ENCODE results near the gene AGPS.
"Not testable (repeated sequence)": the region's sequence is repeated elsewhere in the genome, so short reads cannot be mapped to it uniquely, and the experiment has no call there.

The AGPS gene

GRCh38 chr2:177476897-177477296 lies 84.3 kb downstream of the AGPS start:
- no peak for DNase-seq

- no peak for DNase-seq
Observed at GRCh38 chr2:177478029-177478428, 85.5 kb downstream of the AGPS start.

- no peak for DNase-seq
Observed at GRCh38 chr2:177478907-177479306, 86.3 kb downstream of the AGPS start.

GRCh38 chr2:177482195-177482594 lies 89.6 kb downstream of the AGPS start:
- DNase-seq, result no peak

DNA sequence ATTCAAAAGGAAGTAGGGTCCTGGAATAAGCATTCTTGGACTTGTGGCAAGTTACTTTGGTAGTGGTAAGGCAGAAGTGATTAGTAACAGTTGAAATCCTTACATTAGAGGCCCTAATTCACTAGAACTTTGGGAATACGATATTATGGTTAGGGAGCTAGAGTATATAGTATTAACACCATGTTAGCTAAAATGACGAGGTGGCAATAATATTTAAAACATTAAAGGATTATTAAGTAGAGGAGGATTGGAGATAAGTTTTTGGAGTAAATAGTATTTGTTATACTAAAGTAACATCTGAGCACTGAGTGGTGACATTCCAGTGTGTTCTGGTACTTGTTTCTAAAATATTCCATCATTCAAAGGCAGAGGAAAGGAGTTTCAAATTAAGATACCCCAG lies 91.0 kb downstream of the AGPS start:
- DNase-seq, result no peak

DNA sequence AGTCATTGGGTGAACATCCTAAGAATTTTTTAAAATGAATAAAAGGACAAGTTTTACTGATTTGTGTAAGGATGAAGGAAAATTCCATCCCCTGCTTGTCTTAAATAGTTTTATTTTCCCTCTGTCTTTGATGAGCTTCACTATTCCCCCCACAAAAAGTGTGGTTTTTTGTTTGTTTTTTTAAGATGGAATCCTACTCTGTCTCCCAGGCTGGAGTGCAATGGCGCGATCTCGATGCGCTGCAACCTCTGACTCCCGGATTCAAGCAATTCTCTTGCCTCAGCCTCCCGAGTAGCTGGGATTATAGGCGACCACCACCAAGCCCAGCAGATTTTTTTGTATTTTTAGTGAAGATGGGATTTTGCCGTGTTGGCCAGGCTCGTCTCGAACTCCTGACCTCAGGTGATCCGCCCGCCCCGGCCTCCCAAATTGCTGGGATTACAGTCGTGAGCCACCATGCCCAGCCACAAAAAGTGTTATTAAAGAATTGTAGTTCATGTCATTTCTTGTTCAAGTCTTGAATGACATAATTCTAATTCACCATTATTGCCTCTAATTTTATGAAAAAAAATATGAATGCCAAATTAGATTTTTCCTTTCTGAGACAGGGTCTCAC lies 91.7 kb downstream of the AGPS start:
- DNase-seq, result no peak

GRCh38 chr2:177485657-177486056 lies 93.1 kb downstream of the AGPS start:
- not testable (repeated sequence) for DNase-seq

DNA sequence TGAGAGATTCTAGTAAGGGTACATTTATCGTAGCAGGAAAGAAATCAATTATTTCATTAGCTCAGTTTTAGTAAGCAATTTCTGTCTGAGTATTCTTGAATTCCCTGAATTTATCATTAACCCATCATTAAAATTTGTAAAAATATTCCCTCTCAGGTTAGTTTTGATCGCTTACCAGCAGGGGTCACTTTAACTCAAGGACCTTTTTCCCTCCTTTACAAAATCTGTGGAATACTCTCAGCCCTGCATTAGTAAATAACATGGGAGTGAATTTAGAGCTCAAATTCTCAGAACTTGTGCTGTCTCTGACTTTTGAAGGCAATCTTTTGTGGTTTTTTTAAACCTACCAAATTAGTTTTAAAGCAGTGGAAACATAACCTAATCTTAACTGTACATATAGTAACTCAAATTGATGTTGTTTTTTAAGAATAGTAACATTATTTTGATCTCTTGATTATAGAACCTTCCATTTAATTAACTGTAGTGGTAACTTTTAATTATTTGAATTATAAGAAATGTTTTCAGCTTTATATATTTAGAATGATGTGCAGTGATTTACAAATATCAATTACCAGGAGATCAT lies 97.2 kb downstream of the AGPS start:
- DNase-seq, result no peak

DNA sequence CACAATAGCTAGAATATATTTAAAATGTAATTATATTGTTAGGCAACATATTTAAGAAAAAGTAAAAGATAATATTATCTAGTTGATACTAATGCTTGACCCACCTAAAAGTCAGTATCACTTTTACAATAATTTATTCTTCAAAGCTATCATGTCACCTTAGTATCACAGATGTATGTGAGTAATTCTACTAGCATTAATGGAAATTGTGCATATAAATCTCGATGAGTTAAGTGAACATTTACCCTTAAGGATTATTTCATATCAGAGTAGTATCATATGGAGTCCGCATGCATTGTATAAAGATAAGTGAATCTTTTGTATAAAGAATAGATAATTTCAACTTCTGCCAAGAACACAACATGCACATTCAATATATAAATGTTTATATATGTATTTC lies 103.4 kb downstream of the AGPS start:
- DNase-seq, result no peak

DNA sequence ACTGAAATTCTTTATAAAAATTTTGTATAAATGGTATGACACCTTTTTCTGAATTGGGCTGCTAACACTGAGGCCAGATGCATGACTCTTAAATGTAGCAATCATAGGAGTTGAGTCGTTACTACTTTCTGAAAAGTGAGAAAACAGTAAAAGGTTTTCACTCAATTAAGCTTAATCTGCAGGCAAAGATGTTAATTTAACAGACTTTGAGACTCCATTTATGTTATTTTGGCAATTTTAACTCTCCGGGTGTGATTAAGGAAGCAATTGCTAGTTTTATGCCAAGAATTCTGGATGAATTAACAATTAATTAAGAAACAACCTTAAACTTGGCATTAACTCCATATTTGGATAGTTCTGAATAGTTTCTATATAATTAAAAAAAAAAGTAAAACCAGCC lies 104.3 kb downstream of the AGPS start:
- no peak for DNase-seq

DNA sequence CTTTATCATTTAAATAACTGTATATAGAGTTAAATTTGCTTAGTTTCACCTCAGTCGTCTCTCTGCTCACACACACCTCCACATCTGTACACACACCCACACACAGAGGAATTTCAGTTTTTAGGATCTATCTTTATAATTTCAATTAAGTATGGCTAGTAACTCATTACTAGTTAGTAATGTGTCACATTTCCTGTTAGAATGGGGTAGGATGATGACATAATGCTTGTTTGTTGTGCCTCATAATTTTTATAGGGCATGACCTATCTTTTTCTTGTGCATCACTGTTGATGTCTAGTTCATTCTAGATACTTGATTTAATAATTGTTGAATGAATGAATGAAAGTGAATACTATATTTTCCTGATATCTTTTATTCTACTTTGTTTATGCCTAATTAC lies 108.6 kb downstream of the AGPS start:
- DNase-seq, result no peak

DNA sequence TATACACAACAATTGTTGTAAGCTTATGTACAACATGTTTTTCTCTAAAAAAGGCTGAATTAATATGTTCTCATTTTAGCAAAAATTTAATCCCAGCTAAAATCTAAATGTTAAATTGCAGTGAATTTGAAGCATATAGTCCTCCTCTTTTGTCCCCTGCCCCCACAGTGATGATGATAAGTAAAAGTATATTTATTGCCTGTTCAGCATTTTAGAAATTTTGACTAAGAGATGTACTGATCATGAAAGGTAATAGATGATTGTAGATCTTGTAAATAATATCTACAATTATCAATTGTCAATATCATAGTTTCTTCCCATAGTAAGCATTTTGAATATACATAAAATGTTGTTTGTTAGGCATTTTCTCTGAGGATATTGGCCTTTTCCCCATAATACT lies 113.9 kb downstream of the AGPS start:
- no peak for DNase-seq

DNA sequence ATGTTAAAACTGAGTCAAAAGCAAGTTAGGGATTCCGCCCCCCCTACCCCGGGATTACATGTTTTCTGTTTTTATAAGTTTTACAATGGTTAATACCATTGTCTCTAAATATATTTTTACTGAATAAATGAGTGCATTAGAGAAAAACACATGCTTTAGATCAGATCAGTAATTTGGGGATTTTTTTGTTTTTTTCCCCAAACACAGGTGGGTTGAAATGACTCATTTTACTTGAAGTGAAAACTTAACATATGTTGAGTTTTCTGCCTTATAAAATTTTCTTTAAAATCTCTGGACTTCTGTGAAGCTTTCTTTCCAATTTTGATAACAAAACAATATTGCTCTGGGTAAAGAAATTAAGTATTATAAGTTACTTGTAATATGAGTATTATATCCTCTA lies 114.4 kb downstream of the AGPS start:
- DNase-seq, result no peak

DNA sequence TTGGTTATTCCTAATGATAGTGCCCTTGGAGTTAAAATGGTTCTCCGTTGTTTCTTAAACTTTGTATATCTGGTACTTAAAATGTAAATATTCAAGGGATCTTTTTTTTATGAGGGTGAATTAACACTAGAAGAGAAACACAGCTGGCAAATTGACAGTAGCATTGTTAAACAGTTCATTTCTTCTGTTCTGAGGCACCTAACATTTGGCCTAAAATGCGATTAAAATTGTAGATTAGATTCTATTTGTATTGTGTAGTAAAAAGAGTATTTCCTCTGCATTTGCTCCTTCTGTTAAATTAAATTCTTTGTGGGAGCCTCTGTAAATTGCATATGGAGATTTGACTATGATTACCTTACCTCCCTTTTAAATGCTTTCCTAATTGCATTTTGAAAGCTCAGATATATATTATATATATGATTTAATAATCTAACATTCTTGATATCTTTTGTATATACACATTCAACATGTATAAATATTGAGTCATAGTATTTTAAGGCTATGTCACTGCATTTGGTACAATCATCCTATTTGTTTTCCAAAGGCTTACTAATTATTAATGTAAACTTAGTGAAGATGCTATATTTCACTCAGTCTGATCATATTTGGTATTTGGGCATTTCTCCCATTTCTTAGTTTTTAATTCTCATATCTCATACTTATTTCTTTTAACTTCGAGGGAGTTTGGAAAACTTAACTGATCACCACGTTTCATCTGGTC lies 124.4 kb downstream of the AGPS start:
- DNase-seq, result no peak

DNA sequence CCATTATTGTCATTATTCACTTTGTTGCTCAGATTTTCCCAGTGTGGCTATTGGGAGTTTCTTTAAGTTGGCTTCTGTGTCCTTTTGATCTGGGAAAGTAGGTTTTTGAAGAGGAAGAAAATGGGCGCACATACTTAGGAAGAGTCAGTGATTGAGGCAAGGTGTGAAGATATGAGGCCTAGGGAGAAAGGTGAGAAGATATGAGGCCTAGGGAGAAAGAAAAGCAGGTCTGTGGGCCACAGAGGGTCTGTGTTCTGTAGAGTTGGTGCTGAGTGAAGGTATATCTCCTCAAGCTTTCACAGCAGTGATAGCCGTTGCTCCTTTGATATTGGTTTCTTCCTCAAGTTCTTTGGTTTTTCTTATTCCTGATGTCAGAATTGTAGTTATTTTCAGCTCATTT lies 126.2 kb downstream of the AGPS start:
- DNase-seq, result no peak

DNA sequence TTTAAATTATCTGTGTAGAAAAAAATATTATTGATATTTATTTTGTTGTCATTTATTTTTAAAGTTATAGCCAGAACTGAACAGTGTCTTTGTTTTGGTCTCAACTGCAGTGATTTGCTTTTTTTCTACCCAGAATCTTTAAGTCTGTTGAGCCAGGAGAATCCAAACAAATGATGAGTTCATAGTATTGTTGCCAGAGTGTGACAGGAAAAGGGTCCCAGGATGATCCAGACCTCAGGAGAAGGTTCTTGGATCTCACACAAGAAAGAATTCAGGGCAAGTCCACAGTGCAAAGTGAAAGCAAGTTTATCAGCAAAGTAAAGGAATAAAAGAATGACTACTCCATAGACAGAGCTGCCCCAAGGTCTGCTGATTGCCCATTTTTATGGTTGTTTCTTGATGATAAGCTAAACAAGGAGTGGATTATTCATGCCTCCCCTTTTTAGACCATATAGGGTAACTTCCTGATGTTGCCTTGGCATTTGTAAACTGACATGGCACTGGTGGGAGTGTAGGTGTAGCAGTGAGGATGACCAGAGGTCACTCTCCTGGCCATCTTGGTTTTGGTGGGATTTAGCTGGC lies 127.1 kb downstream of the AGPS start:
- no peak for DNase-seq

GRCh38 chr2:177520324-177520723 lies 127.8 kb downstream of the AGPS start:
- DNase-seq, result no peak

- no peak for DNase-seq
Observed at GRCh38 chr2:177523781-177524180, 131.2 kb downstream of the AGPS start.

GRCh38 chr2:177525351-177525924 lies 132.9 kb downstream of the AGPS start:
- no peak for DNase-seq

GRCh38 chr2:177528351-177528933 lies 135.9 kb downstream of the AGPS start:
- no peak for DNase-seq

- no peak for DNase-seq
Observed at GRCh38 chr2:177529166-177529565, 136.6 kb downstream of the AGPS start.

GRCh38 chr2:177530561-177530960 lies 138.0 kb downstream of the AGPS start:
- no peak for DNase-seq

DNA sequence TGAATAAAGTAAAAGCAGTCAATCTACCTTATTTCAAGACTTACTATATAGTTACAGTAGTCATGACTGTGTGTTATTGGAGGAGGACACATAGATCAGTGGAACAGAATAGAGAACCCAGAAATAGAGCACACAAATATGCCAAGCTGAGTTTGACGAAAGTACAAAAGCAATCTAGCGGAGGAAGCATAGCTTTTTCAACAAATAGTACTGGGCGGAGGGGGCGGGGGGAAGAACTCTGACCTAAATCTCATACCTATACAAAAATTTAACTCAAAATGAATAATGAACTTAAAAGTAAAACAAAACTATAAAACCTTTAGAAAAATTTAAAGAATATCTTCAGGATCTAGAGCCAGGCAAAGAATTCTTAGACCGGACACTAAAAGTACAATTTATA lies 139.1 kb downstream of the AGPS start:
- no peak for DNase-seq

DNA sequence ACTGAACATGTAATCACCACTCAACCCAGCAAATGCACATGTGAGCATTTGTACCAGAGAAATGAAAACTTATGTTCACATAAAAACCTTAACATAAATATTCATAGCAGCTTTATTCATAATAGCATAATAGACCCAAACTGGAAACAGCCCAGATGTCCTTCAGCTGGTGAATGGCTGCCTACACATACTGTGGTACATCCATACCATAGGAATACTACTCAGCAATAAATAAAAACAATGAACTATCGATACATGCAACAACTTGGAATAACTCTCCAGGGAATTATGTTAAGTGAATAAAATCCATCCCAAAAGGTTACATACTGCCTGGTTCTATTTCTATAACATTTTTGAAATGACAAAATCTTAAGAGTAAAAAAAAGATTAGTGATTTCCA lies 140.0 kb downstream of the AGPS start:
- no peak for DNase-seq
